SK-N-DZ (cell line): ENCODE measurements around the gene TMEM238.

Experiments used
- DNase-seq: peaks from one replicate; pipeline ENCODE4 v3.0.0-alpha.2; 2015; ENCODE audit warnings: low spot score

The TMEM238 gene

GRCh38 chr19:55358493-55358892, 25.6 kb downstream of the TMEM238 start:
- DNase-seq = no peak

GRCh38 chr19:55355213-55355821, 28.8 kb downstream of the TMEM238 start:
- DNase-seq = no peak

- DNase-seq = no peak
Observed at GRCh38 chr19:55354698-55355212, 29.3 kb downstream of the TMEM238 start, which contains the start of gene COX6B2. TSS of gene COX6B2 (minus strand) at chr19:55354719. CDS start at chr19:55354521, 198 bp downstream.

- no peak for DNase-seq
Observed at GRCh38 chr19:55353803-55354697, 30.0 kb downstream of the TMEM238 start.

GRCh38 chr19:55353356-55353802, 30.7 kb downstream of the TMEM238 start:
- no peak for DNase-seq

GRCh38 chr19:55352549-55353145, 31.4 kb downstream of the TMEM238 start:
- DNase-seq = no peak

GRCh38 chr19:55352040-55352439, 32.1 kb downstream of the TMEM238 start:
- no peak for DNase-seq

GRCh38 chr19:55350620-55351315, 33.3 kb downstream of the TMEM238 start:
- DNase-seq = no peak

- no peak for DNase-seq
Observed at GRCh38 chr19:55348317-55349034, 35.6 kb downstream of the TMEM238 start.

- no peak for DNase-seq
Observed at GRCh38 chr19:55347442-55348009, 36.6 kb downstream of the TMEM238 start.

- DNase-seq = no peak
Observed at GRCh38 chr19:55346725-55347441, 37.2 kb downstream of the TMEM238 start.

GRCh38 chr19:55345818-55346724, 38.0 kb downstream of the TMEM238 start:
- no peak for DNase-seq

GRCh38 chr19:55345101-55345817, 38.8 kb downstream of the TMEM238 start:
- DNase-seq = no peak

GRCh38 chr19:55344444-55344843, 39.6 kb downstream of the TMEM238 start:
- DNase-seq = no peak

- DNase-seq = no peak
Observed at GRCh38 chr19:55341595-55342531, 42.2 kb downstream of the TMEM238 start.

- peak; percentile 65 for DNase-seq
Observed at GRCh38 chr19:55341171-55341588, 42.9 kb downstream of the TMEM238 start.

- DNase-seq = no peak
Observed at GRCh38 chr19:55340784-55341147, 43.3 kb downstream of the TMEM238 start.
